Osteocyte (in vitro differentiated cells): ENCODE results near the gene BTG3. TPM values are rescaled to one million over a fixed set of nuclear protein-coding genes. Genes with fewer than 3 reads are reported as not detected.

ENCODE experiments used
- DNase-seq: peaks from one replicate; pipeline ENCODE4 v3.0.0; 2021; ENCODE audit warnings: mixed read lengths; ENCODE audit not compliant: unreplicated experiment; ENCODE audit errors: extremely low spot score
- H3K27ac Mint-ChIP-seq: one replicate; pipeline ENCODE4 v1.8.0; 2021; ENCODE audit warnings: mild to moderate bottlenecking, mixed read lengths; ENCODE audit not compliant: unreplicated experiment
- H3K27me3 Mint-ChIP-seq: one replicate; pipeline ENCODE4 v1.8.0; 2021; ENCODE audit warnings: mixed read lengths; ENCODE audit not compliant: unreplicated experiment
- H3K36me3 Mint-ChIP-seq: one replicate; pipeline ENCODE4 v1.8.0; 2021; ENCODE audit warnings: mixed read lengths; ENCODE audit not compliant: unreplicated experiment
- H3K4me1 Mint-ChIP-seq: one replicate; pipeline ENCODE4 v1.8.0; 2021; ENCODE audit warnings: mixed read lengths; ENCODE audit not compliant: unreplicated experiment
- H3K4me3 Mint-ChIP-seq: one replicate; pipeline ENCODE4 v1.8.0; 2021; ENCODE audit warnings: mild to moderate bottlenecking, moderate library complexity, mixed read lengths; ENCODE audit not compliant: unreplicated experiment
- H3K9me3 Mint-ChIP-seq: one replicate; pipeline ENCODE4 v1.8.0; 2021; ENCODE audit warnings: mixed read lengths; ENCODE audit not compliant: unreplicated experiment
- total RNA-seq: library from RNA; stranded (reverse); gene quantifications from 2 replicates; pipeline ENCODE4 v1.2.1, GENCODE V29; 2021
- TF ChIP-seq, protein P1 (sequence below): fragments of 200-600 bp; sonication (generic); IDR thresholded peaks from 2 replicates; pipeline ENCODE4 v1.5.0; 2021; ENCODE audit warnings: antibody characterized with exemption, mild to moderate bottlenecking, moderate library complexity

Gene BTG3
- total RNA-seq, 1 donor from 2014 or later = 21.5 TPM

DNA sequence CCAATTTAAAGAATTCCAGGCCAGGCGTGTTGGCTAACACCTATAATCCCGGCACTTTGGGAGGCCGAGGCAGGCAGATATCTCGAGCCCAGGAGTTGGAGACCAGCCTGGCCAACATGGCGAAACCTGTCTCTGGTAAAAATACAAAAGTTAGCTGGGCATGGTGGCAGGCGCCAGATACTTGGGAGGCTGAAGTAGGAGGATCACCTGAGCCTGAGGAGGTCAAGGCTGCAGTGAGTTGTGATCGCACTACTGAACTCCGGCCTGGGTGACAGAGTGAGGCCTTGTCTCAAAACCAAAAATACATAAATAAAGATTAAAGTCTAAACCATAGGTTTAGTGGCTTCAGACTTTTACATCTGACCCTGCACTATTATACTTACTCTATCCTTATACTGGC lies 32.4 kb downstream of the BTG3 start:
- TF ChIP-seq, protein P1, sequence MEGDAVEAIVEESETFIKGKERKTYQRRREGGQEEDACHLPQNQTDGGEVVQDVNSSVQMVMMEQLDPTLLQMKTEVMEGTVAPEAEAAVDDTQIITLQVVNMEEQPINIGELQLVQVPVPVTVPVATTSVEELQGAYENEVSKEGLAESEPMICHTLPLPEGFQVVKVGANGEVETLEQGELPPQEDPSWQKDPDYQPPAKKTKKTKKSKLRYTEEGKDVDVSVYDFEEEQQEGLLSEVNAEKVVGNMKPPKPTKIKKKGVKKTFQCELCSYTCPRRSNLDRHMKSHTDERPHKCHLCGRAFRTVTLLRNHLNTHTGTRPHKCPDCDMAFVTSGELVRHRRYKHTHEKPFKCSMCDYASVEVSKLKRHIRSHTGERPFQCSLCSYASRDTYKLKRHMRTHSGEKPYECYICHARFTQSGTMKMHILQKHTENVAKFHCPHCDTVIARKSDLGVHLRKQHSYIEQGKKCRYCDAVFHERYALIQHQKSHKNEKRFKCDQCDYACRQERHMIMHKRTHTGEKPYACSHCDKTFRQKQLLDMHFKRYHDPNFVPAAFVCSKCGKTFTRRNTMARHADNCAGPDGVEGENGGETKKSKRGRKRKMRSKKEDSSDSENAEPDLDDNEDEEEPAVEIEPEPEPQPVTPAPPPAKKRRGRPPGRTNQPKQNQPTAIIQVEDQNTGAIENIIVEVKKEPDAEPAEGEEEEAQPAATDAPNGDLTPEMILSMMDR = no peak
- no peak overlapping the region for H3K27ac Mint-ChIP-seq
- peaks cover 26% of the 10 kb centered on the region for H3K27me3 Mint-ChIP-seq
- H3K9me3 Mint-ChIP-seq = no peaks in the 10 kb centered on the region
- no peaks in the 10 kb centered on the region for H3K4me1 Mint-ChIP-seq
- no peak for DNase-seq
- H3K4me3 Mint-ChIP-seq = no peak overlapping the region
- no peaks in the 10 kb centered on the region for H3K36me3 Mint-ChIP-seq

GRCh38 chr21:17578876-17579275 lies 33.8 kb downstream of the BTG3 start:
- TF ChIP-seq, protein P1 = no peak
- H3K9me3 Mint-ChIP-seq = no peaks in the 10 kb centered on the region
- H3K4me1 Mint-ChIP-seq = no peaks in the 10 kb centered on the region
- no peak for DNase-seq
- no peak overlapping the region for H3K27ac Mint-ChIP-seq
- no peak overlapping the region for H3K4me3 Mint-ChIP-seq
- H3K36me3 Mint-ChIP-seq = no peaks in the 10 kb centered on the region
- peaks cover 29% of the 10 kb centered on the region for H3K27me3 Mint-ChIP-seq

GRCh38 chr21:17578162-17578561 lies 34.5 kb downstream of the BTG3 start:
- H3K4me3 Mint-ChIP-seq = no peak overlapping the region
- no peak overlapping the region for H3K27ac Mint-ChIP-seq
- H3K4me1 Mint-ChIP-seq = no peaks in the 10 kb centered on the region
- H3K9me3 Mint-ChIP-seq = no peaks in the 10 kb centered on the region
- TF ChIP-seq, protein P1 = no peak
- peaks cover 27% of the 10 kb centered on the region for H3K27me3 Mint-ChIP-seq
- H3K36me3 Mint-ChIP-seq = no peaks in the 10 kb centered on the region
- DNase-seq = no peak

DNA sequence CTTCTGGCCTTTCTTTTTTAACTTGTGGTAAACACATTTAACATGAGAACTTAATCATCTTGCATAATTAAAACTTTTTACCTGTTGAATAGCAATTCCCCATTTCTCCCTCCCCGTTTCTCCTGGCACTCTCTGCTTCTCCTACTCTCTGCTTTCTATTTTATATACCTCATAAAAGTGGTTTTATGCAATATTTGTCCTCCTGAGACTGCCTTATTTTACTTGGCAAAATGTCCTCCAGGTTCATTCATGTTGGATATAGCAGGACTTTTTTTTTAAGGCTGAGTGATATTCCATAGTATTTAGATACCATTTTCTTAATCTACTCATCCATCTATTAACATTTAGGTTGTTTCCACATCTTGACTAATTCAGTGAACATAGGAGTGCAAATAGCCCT lies 35.0 kb downstream of the BTG3 start:
- TF ChIP-seq, protein P1 = no peak
- DNase-seq = no peak
- Mint-ChIP-seq H3K36me3 (no peaks in the 10 kb centered on the region), H3K27me3 (peaks cover 22% of the 10 kb centered on the region), H3K9me3 (no peaks in the 10 kb centered on the region), H3K4me1 (no peaks in the 10 kb centered on the region), H3K27ac (no peak overlapping the region), H3K4me3 (no peak overlapping the region)

GRCh38 chr21:17576080-17576835 lies 36.4 kb downstream of the BTG3 start:
- H3K4me1 Mint-ChIP-seq = no peaks in the 10 kb centered on the region
- H3K9me3 Mint-ChIP-seq = no peaks in the 10 kb centered on the region
- no peaks in the 10 kb centered on the region for H3K36me3 Mint-ChIP-seq
- no peak overlapping the region for H3K4me3 Mint-ChIP-seq
- TF ChIP-seq, protein P1 = no peak
- H3K27ac Mint-ChIP-seq = no peak overlapping the region
- DNase-seq = no peak
- H3K27me3 Mint-ChIP-seq = peaks cover 17% of the 10 kb centered on the region
